ENCODE measurements around the gene EPB41L4A. TPM values are rescaled to one million over a fixed set of nuclear protein-coding genes. Genes with fewer than 3 reads are reported as not detected.

EPB41L4A gene
- total RNA-seq, 4 donors from 2014 or later, result 8.3 to 33.8 (median 21.6) TPM

- 61% methylated on average over 3 of the region's 3 CpGs for WGBS
- Histone ChIP-seq H3K27me3 (no peaks in the 10 kb centered on the region), H3K4me1 (peaks cover 9 to 23% (median 13%) of the 10 kb centered on the region in 4 donors), H3K27ac (replicated peaks in 1 of 4) (no peak overlapping the region), H3K4me3 (no peak overlapping the region), H3K9me3 (no peaks in the 10 kb centered on the region), H3K36me3 (no peaks in the 10 kb centered on the region)
- TF ChIP-seq EP300 (IDR thresholded peaks at IDR 0.05) (no peak), POLR2AphosphoS5 (IDR thresholded peaks at IDR 0.05) (no peak), CTCF (IDR thresholded peaks at IDR 0.05) (no peak), POLR2A (IDR thresholded peaks at IDR 0.05; ENCODE audit: low read depth) (no peak)
- DNase-seq (ENCODE audit: extremely low spot score), result no peak
- intact Hi-C loops (cut with DNase I), result no loop called here
These were observed 6.7 kb downstream of the EPB41L4A start for GRCh38 chr5:112412346-112412745.

- intact Hi-C loops (cut with DNase I), result no loop called here
- no peak for DNase-seq (ENCODE audit: extremely low spot score)
- Histone ChIP-seq H3K36me3 (no peaks in the 10 kb centered on the region), H3K27ac (replicated peaks in 1 of 4) (no peak overlapping the region), H3K4me1 (peaks cover 13 to 22% (median 15%) of the 10 kb centered on the region in 4 donors), H3K27me3 (no peaks in the 10 kb centered on the region), H3K4me3 (no peak overlapping the region), H3K9me3 (no peaks in the 10 kb centered on the region)
- TF ChIP-seq POLR2AphosphoS5 (IDR thresholded peaks at IDR 0.05), result no peak
- TF ChIP-seq CTCF (IDR thresholded peaks at IDR 0.05), result no peak
- no peak for TF ChIP-seq POLR2A (IDR thresholded peaks at IDR 0.05; ENCODE audit: low read depth)
- TF ChIP-seq EP300 (IDR thresholded peaks at IDR 0.05), result no peak
- 78% methylated on average over 7 of the region's 7 CpGs for WGBS
These were observed 7.2 kb downstream of the EPB41L4A start for GRCh38 chr5:112411903-112412302.

GRCh38 chr5:112407666-112408065 is 11.4 kb downstream of the EPB41L4A start:
- TF ChIP-seq POLR2AphosphoS5 (IDR thresholded peaks at IDR 0.05) (no peak), EP300 (IDR thresholded peaks at IDR 0.05) (no peak), CTCF (IDR thresholded peaks at IDR 0.05) (no peak), POLR2A (IDR thresholded peaks at IDR 0.05; ENCODE audit: low read depth) (no peak)
- WGBS, result 45% methylated on average over 2 of the region's 2 CpGs

GRCh38 chr5:112407240-112407639 is 11.8 kb downstream of the EPB41L4A start:
- no peak overlapping the region for H3K27ac ChIP-seq (replicated peaks in 1 of 4)
- intact Hi-C loops (cut with DNase I), result no loop called here
- TF ChIP-seq CTCF (IDR thresholded peaks at IDR 0.05) (no peak), POLR2AphosphoS5 (IDR thresholded peaks at IDR 0.05) (no peak), EP300 (IDR thresholded peaks at IDR 0.05) (no peak), POLR2A (IDR thresholded peaks at IDR 0.05; ENCODE audit: low read depth) (no peak)
- no peaks in the 10 kb centered on the region for H3K9me3 ChIP-seq
- DNase-seq (ENCODE audit: extremely low spot score), result no peak
- H3K36me3 ChIP-seq, result no peaks in the 10 kb centered on the region
- no peak overlapping the region for H3K4me3 ChIP-seq
- H3K27me3 ChIP-seq, result no peaks in the 10 kb centered on the region
- H3K4me1 ChIP-seq, result peaks cover 12 to 25% (median 20%) of the 10 kb centered on the region in 4 donors

More at GRCh38 chr5:112407666-112408065, 11.4 kb downstream of the EPB41L4A start:
- H3K4me1 ChIP-seq, result peaks cover 12 to 24% (median 20%) of the 10 kb centered on the region in 4 donors
- no peaks in the 10 kb centered on the region for H3K27me3 ChIP-seq
- intact Hi-C loops (cut with DNase I), result no loop called here
- no peak for DNase-seq (ENCODE audit: extremely low spot score)
- H3K4me3 ChIP-seq, result no peak overlapping the region
- H3K9me3 ChIP-seq, result no peaks in the 10 kb centered on the region
- H3K36me3 ChIP-seq, result no peaks in the 10 kb centered on the region
- H3K27ac ChIP-seq (replicated peaks in 1 of 4), result no peak overlapping the region

GRCh38 chr5:112403069-112403468 is 16.0 kb downstream of the EPB41L4A start:
- no peaks in the 10 kb centered on the region for H3K9me3 ChIP-seq
- DNase-seq (ENCODE audit: extremely low spot score), result no peak
- H3K36me3 ChIP-seq, result peaks cover 0 to 8% (median 0%) of the 10 kb centered on the region in 4 donors
- peaks cover 11 to 23% (median 17%) of the 10 kb centered on the region in 4 donors for H3K4me1 ChIP-seq
- H3K27me3 ChIP-seq, result no peaks in the 10 kb centered on the region
- no peak overlapping the region for H3K4me3 ChIP-seq
- WGBS, result 83% methylated on average over 1 of the region's 1 CpG
- TF ChIP-seq POLR2AphosphoS5 (IDR thresholded peaks at IDR 0.05) (no peak), CTCF (IDR thresholded peaks at IDR 0.05) (no peak), POLR2A (IDR thresholded peaks at IDR 0.05; ENCODE audit: low read depth) (no peak), EP300 (IDR thresholded peaks at IDR 0.05) (no peak)
- intact Hi-C loops (cut with DNase I), result no loop called here
- no peak overlapping the region for H3K27ac ChIP-seq (replicated peaks in 1 of 4)
